NB4 (cell line): ENCODE measurements around the gene GDPD2.

Source experiments
- CTCF ChIP-seq: IDR thresholded peaks from one replicate; pipeline ENCODE4 v1.5.1; 2012; ENCODE audit warnings: low read depth, low read length
- MAX ChIP-seq: IDR thresholded peaks from 2 replicates; pipeline ENCODE4 v1.6.1; 2011; ENCODE audit warnings: low read depth, low read length
- MYC ChIP-seq: IDR thresholded peaks from 2 replicates; pipeline ENCODE4 v1.6.1; 2011; ENCODE audit warnings: low read depth, low read length
- POLR2A ChIP-seq: IDR thresholded peaks from 2 replicates; pipeline ENCODE4 v1.6.1; 2011; ENCODE audit warnings: mild to moderate bottlenecking; ENCODE audit not compliant: insufficient read length; ENCODE audit errors: extremely low read depth

GRCh38 chrX:70444946-70445656, 22.0 kb downstream of the GDPD2 start:
- TF ChIP-seq CTCF: no peak
- no peak for TF ChIP-seq MYC
- no peak for TF ChIP-seq POLR2A
- no peak for TF ChIP-seq MAX
